Right lobe of liver (tissue), 6 donors: Measurements from ENCODE around the gene TAMALIN. TPM values are rescaled to one million over a fixed set of nuclear protein-coding genes. Genes with fewer than 3 reads are reported as not detected.

Experiments used
- ATAC-seq, 4 donors: fragments of 200-7000 bp; cut with Tn5 transposase; one replicate each; pipeline ENCODE4 v1.9.1; 2020; ENCODE audit warnings: mild to moderate bottlenecking in 4 of 4, moderate library complexity in 4 of 4
- DNase-seq, 3 donors: peaks; one replicate each; pipeline ENCODE4 v3.0.0-alpha.2; 2020
- H3K27ac ChIP-seq, 3 donors: fragments of 200-600 bp; one replicate each; pipeline ENCODE4 v1.8.0; 2022
- H3K27me3 ChIP-seq, 2 donors: fragments of 200-600 bp; one replicate each; pipeline ENCODE4 v1.8.0; 2022
- H3K36me3 ChIP-seq, 4 donors: fragments of 200-600 bp; sonication (generic) in 1 of 4; one replicate each; pipeline versions ENCODE4 v1.5.1 to v1.8.0; 2017 to 2022; ENCODE audit warnings: control low read depth in 1 of 4
- H3K4me1 ChIP-seq, 4 donors: fragments of 200-600 bp; sonication (generic) in 1 of 4; one replicate each; pipeline versions ENCODE4 v1.5.1 to v1.8.0; 2017 to 2022; ENCODE audit warnings: control low read depth in 1 of 4
- H3K4me3 ChIP-seq, 3 donors: fragments of 200-600 bp; one replicate each; pipeline ENCODE4 v1.8.0; 2022
- H3K9me3 ChIP-seq, 4 donors: fragments of 200-600 bp; sonication (generic) in 1 of 4; one replicate each; pipeline versions ENCODE4 v1.5.1 to v1.8.0; 2017 to 2022; ENCODE audit warnings: control low read depth in 1 of 4
- CTCF ChIP-seq, 4 donors: fragments of 200-600 bp in 3 of 4; fragments of 450-650 bp in 1 of 4; IDR thresholded peaks; one replicate each; pipeline versions ENCODE4 v1.5.1 to v1.8.0; 2016 to 2022; ENCODE audit warnings: antibody characterized with exemption in 4 of 4, mild to moderate bottlenecking in 2 of 4
- POLR2A ChIP-seq: fragments of 450-650 bp; IDR thresholded peaks from one replicate; pipeline ENCODE4 v1.6.1; 2017; ENCODE audit warnings: antibody characterized with exemption, mild to moderate bottlenecking
- WGBS: methylation state at CpG from one replicate; pipeline ENCODE4 v1.1.6; 2018; ENCODE audit warnings: low coverage, low lambda C conversion rate; ENCODE audit not compliant: insufficient coverage; ENCODE audit errors: missing lambda C conversion rate; 5-methylcytosine and 5-hydroxymethylcytosine counted together
- intact Hi-C, 2 donors: fragments of 100-400 bp; cut with DNase I; formaldehyde crosslinking; loops; one replicate each; pipeline versions ENCODE4 v1.11.2 to v1.14.1; 2022
- total RNA-seq, 6 experiments: library from RNA; depleted of rRNA in 2 of 6; stranded (reverse); fragments of >200 nt in 2 of 6; fragmentation: NEBNext Ultra II Directional in 3 of 6; extraction: Animal tissue kit (Norgen Biotek cat#: 25700) in 3 of 6; gene quantifications; one replicate each; pipeline versions ENCODE4 v1.1.0 to v1.2.4, GENCODE V29; 2016 to 2023
- donor health status: DM: no; HTN: yes; CAD: no.
- donor health status: DM: no; HTN: no; CAD: no.
- donor health status: DM: no; HTN: no; CAD: no.
- donor health status: DM: no; HTN: yes; CAD: no.
- donor health status: DM: no; HTN: yes; CAD: no.

TAMALIN gene
- total RNA-seq, 6 experiments from 2014 or later: 2.9 to 6.5 (median 3.9) TPM

DNA sequence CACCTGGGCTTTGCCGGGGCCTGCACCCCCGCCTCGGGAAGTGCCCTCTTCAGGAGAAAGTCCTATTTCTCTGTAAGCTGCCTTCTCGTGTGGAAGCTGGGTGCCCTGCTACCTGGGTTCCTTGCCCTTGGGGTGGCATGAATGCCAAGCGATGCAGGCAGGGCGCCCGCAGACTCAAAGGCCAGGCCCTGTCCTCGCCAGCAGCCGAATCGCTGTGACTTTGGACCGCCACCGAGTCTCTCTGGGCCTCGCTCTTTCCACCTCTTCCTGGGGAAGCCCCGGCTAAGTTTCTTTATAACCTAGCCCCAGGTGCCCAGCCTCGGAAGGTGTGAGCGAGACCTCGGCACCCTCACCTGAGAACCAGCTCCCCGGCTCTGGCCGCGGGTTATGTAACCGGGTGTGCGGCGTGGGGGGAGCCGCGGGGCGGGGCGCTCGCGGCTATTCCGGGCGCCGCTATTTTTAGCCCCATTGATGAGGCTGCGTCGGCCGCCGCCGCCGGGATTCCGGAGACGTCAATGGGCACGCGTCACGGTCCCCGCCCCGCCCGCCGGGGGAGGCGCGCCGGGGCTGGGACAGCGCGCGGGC lies 29.9 kb downstream of the TAMALIN start:
- Histone ChIP-seq H3K4me1 (peaks cover 0 to 17% (median 0%) of the 10 kb centered on the region in 4 donors), H3K4me3 (peak overlapping the region; percentile 27 to 54 (median 33)), H3K9me3 (no peaks in the 10 kb centered on the region), H3K27ac (peak overlapping the region; percentile 60 to 90 (median 76)), H3K36me3 (no peaks in the 10 kb centered on the region), H3K27me3 (no peaks in the 10 kb centered on the region)
- peak; percentile 63 to 68 (median 67) for ATAC-seq
- DNase-seq: peak; percentile 89 to 92 (median 91)
- WGBS: 2% methylated on average over 19 of the region's 53 CpGs
- TF ChIP-seq POLR2A (peak; percentile 66), CTCF (IDR thresholded peaks at IDR 0.05) (no peak)
- intact Hi-C loops: no loop called here

DNA sequence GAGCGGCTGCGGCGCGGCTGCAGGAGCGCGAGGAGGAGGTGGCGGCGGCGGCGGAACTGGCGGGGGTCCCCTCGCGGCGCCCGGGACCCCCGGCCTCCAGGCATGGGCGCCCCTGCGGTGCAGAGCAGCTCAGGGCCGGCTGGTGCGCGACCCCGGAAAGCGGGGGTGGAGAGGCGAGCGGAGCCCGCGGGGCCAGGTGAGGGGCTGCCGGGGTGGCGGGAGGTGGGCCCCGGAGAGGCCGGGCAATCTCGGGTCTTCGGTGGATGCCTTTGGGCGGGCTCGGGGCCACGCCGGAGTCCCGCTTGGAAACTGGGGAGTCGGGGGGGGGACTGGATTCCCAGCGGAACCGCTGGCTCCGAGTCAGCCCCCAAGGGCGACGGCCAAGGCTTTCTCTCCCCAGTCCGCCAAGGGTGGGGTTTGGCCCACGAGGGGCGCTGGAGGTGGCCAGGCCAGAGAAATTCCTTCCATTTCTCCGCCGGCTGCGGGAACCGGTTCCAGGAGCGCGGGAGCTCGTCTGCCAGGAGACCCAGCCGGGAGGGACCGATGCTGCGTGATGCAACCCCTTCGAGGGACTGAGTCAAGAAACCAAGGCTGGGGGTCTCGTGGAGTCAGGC lies 30.6 kb downstream of the TAMALIN start:
- ATAC-seq (no peak), DNase-seq (no peak)
- H3K4me3 ChIP-seq: peak overlapping the region; percentile 44 to 54 (median 45)
- no peaks in the 10 kb centered on the region for H3K9me3 ChIP-seq
- no peaks in the 10 kb centered on the region for H3K36me3 ChIP-seq
- peaks cover 0 to 12% (median 0%) of the 10 kb centered on the region in 4 donors for H3K4me1 ChIP-seq
- TF ChIP-seq CTCF (IDR thresholded peaks at IDR 0.05) (no peak), POLR2A (no peak)
- intact Hi-C loops: no loop called here
- WGBS: no CpG with 5 or more reads among the region's 59 CpGs
- H3K27me3 ChIP-seq: no peaks in the 10 kb centered on the region
- H3K27ac ChIP-seq: peak overlapping the region; percentile 58 to 76 (median 60)

- Histone ChIP-seq H3K36me3 (no peaks in the 10 kb centered on the region), H3K9me3 (no peaks in the 10 kb centered on the region), H3K27me3 (no peaks in the 10 kb centered on the region), H3K4me1 (peaks cover 0 to 9% (median 0%) of the 10 kb centered on the region in 4 donors), H3K27ac (no peak overlapping the region), H3K4me3 (no peak overlapping the region)
- WGBS: 64% methylated on average over 3 of the region's 6 CpGs
- intact Hi-C loops: no loop called here
- no peak for DNase-seq
- TF ChIP-seq POLR2A (no peak), CTCF (IDR thresholded peaks at IDR 0.05) (no peak)
- ATAC-seq: no peak
Measured at GRCh38 chr12:52038447-52038846, 31.7 kb downstream of the TAMALIN start.

DNA sequence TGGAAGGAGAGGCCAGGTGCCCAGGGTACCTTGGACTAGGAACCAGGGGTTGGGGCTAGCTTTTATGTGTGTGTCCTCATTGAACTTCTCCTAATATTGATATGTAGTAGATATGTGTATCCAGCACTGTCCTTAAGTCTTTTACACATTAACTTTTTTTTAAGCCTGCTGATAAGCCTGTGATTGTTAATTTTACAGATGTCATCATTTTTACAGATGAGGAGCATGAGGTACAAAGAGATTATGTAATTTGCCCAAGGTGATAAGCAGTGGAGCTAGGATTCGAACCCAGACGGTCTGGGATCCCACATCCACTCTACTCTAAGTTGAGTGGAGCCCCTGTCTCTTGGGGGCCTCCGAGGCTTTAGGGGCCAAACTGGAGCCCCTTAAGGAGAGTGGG lies 34.3 kb downstream of the TAMALIN start:
- Histone ChIP-seq H3K27ac (no peak overlapping the region), H3K4me1 (peaks cover 0 to 5% (median 0%) of the 10 kb centered on the region in 4 donors), H3K36me3 (no peaks in the 10 kb centered on the region), H3K27me3 (no peaks in the 10 kb centered on the region), H3K4me3 (no peak overlapping the region), H3K9me3 (no peaks in the 10 kb centered on the region)
- no peak for DNase-seq
- intact Hi-C loops: no loop called here
- 63% methylated on average over 3 of the region's 3 CpGs for WGBS
- no peak for ATAC-seq
- TF ChIP-seq POLR2A (no peak), CTCF (IDR thresholded peaks at IDR 0.05) (no peak)
